ENCODE results near the gene TTLL12.

Gene TTLL12

GRCh38 chr22:43152357-43153071 is 34.4 kb downstream of the TTLL12 start:
- H3K9ac ChIP-seq (ENCODE audit: low read length) = no peak overlapping the region
- no peak overlapping the region for H3K27ac ChIP-seq (ENCODE audit: low read depth, low read length)
- no peak overlapping the region for H2AFZ ChIP-seq (ENCODE audit: low read depth, low read length, severe bottlenecking)
- no peaks in the 10 kb centered on the region for H4K20me1 ChIP-seq (ENCODE audit: low read depth, low read length)
- no peaks in the 10 kb centered on the region; the same call in 1 of the 2 replicates for H3F3A ChIP-seq (ENCODE audit: insufficient read depth)
- H3K36me3 ChIP-seq (ENCODE audit: low read length) = no peaks in the 10 kb centered on the region
- no peak overlapping the region for H3K4me3 ChIP-seq (ENCODE audit: insufficient read depth, low read length, poor library complexity, severe bottlenecking)
- no peak overlapping the region for H3K4me2 ChIP-seq (ENCODE audit: low read depth, low read length, poor library complexity, severe bottlenecking)
- H3K27me3 ChIP-seq (ENCODE audit: low read length) = 0 out of 2 replicates have a peak, but pooled peaks cover 3% of the 10 kb centered on the region
- H3K9me3 ChIP-seq (ENCODE audit: insufficient read depth, low read length) = no peaks in the 10 kb centered on the region
- TF ChIP-seq CTCF (IDR thresholded peaks at IDR 0.05; ENCODE audit: insufficient read depth, low read length, poor library complexity, severe bottlenecking) = no peak
- TF ChIP-seq EZH2phosphoT487 (conservative IDR thresholded peaks at IDR 0.05; ENCODE audit: low read length) = no peak
- no peaks in the 10 kb centered on the region for H3K9me2 ChIP-seq (replicated peaks; ENCODE audit: insufficient read depth, low read length)
- no peaks in the 10 kb centered on the region for H3K79me2 ChIP-seq (ENCODE audit: insufficient read depth, low read length)

- H3K9ac ChIP-seq (ENCODE audit: low read length) = no peak overlapping the region
- no peaks in the 10 kb centered on the region; the same call in 1 of the 2 replicates for H3F3A ChIP-seq (ENCODE audit: insufficient read depth)
- H3K9me3 ChIP-seq (ENCODE audit: insufficient read depth, low read length) = no peaks in the 10 kb centered on the region
- H4K20me1 ChIP-seq (ENCODE audit: low read depth, low read length) = no peaks in the 10 kb centered on the region
- no peaks in the 10 kb centered on the region for H3K9me2 ChIP-seq (replicated peaks; ENCODE audit: insufficient read depth, low read length)
- H3K36me3 ChIP-seq (ENCODE audit: low read length) = no peaks in the 10 kb centered on the region
- no peak for TF ChIP-seq EZH2phosphoT487 (conservative IDR thresholded peaks at IDR 0.05; ENCODE audit: low read length)
- no peak for TF ChIP-seq CTCF (IDR thresholded peaks at IDR 0.05; ENCODE audit: insufficient read depth, low read length, poor library complexity, severe bottlenecking)
- H3K27me3 ChIP-seq (ENCODE audit: low read length) = 0 out of 2 replicates have a peak, but pooled peaks cover 3% of the 10 kb centered on the region
- H3K4me3 ChIP-seq (ENCODE audit: insufficient read depth, low read length, poor library complexity, severe bottlenecking) = no peak overlapping the region
- no peaks in the 10 kb centered on the region for H3K79me2 ChIP-seq (ENCODE audit: insufficient read depth, low read length)
- no peak overlapping the region for H3K4me2 ChIP-seq (ENCODE audit: low read depth, low read length, poor library complexity, severe bottlenecking)
- H2AFZ ChIP-seq (ENCODE audit: low read depth, low read length, severe bottlenecking) = no peak overlapping the region
- no peak overlapping the region for H3K27ac ChIP-seq (ENCODE audit: low read depth, low read length)
Measured at GRCh38 chr22:43152003-43152356, 35.0 kb downstream of the TTLL12 start.

- H4K20me1 ChIP-seq (ENCODE audit: low read depth, low read length) = no peaks in the 10 kb centered on the region
- no peak within 1 kb of the TSS for H3K4me3 ChIP-seq (ENCODE audit: insufficient read depth, low read length, poor library complexity, severe bottlenecking)
- no peaks in the 10 kb centered on the region for H3K36me3 ChIP-seq (ENCODE audit: low read length)
- peak within 1 kb of the TSS; percentile 24 for H3K4me2 ChIP-seq (ENCODE audit: low read depth, low read length, poor library complexity, severe bottlenecking)
- H3K9ac ChIP-seq (ENCODE audit: low read length) = no peak within 1 kb of the TSS
- no peaks in the 10 kb centered on the region for H3K79me2 ChIP-seq (ENCODE audit: insufficient read depth, low read length)
- no peaks in the 10 kb centered on the region; the same call in 1 of the 2 replicates for H3F3A ChIP-seq (ENCODE audit: insufficient read depth)
- 0 out of 2 replicates have a peak, but pooled peaks cover 3% of the 10 kb centered on the region for H3K27me3 ChIP-seq (ENCODE audit: low read length)
- H2AFZ ChIP-seq (ENCODE audit: low read depth, low read length, severe bottlenecking) = no peak within 1 kb of the TSS
- no peaks in the 10 kb centered on the region for H3K9me3 ChIP-seq (ENCODE audit: insufficient read depth, low read length)
- TF ChIP-seq CTCF (IDR thresholded peaks at IDR 0.05; ENCODE audit: insufficient read depth, low read length, poor library complexity, severe bottlenecking) (no peak), EZH2phosphoT487 (conservative IDR thresholded peaks at IDR 0.05; ENCODE audit: low read length) (0 out of 2 replicates have a peak, but pooled peaks have one; percentile 79)
- no peak within 1 kb of the TSS for H3K27ac ChIP-seq (ENCODE audit: low read depth, low read length)
- no peaks in the 10 kb centered on the region for H3K9me2 ChIP-seq (replicated peaks; ENCODE audit: insufficient read depth, low read length)
Measured at GRCh38 chr22:43151251-43152002, 35.5 kb downstream of the TTLL12 start, which contains the start of gene TSPO. Gene TSPO (plus strand): TSS chr22:43151559. CDS start chr22:43159239, 7,680 bp downstream.

Data from SU-DHL-6 (cell line).